ENCODE results near the gene CYP11A1.
A peak's percentile ranks its signal among the peaks of the same experiment; 100 is the strongest.

Gene CYP11A1

DNA sequence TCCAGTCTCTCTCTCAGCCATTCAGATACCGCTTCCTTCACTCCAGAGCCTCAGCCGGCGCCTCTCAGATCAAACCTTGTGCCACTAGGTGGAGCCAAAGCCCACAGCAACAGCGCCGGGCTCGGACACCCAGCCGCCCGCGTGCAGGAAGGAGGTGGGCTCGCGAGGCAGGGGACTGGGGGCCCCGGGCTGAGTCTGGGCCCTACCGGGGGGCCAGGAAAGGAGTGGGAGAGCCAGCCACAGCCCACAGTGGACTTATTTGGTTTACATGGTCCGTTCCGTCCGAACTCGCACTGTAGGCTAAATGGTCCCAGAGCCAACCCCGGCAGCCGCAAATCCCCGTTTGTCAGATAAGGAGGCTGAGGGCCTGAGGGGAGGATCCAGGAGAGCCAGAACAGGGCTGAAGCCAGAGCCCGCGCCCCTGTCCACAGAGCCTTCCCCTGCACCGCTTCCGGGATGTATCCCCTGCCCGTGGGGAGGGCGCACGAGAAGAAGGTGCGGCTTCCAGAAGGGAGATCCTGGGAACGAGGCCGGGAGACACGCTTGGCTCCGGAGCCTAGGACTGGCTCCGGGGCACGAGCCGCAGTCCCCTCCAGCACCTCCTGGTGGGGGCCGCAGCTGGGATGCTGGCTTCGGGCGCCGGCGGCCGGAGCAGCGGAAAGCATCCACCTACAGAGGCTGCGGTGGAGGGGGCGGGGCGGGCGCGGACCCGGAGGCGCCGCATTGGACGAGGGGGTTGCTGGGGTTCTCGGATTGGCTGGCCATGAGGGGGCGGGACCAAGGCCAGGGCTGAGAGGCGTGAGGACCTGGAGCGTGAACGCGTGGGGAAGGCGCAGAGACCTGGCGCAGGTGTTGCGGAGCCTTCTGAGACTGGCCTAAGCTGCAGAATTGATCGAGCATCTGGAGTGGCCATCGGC is 6.5 kb upstream of the CYP11A1 start:
- TF ChIP-seq, protein P1, sequence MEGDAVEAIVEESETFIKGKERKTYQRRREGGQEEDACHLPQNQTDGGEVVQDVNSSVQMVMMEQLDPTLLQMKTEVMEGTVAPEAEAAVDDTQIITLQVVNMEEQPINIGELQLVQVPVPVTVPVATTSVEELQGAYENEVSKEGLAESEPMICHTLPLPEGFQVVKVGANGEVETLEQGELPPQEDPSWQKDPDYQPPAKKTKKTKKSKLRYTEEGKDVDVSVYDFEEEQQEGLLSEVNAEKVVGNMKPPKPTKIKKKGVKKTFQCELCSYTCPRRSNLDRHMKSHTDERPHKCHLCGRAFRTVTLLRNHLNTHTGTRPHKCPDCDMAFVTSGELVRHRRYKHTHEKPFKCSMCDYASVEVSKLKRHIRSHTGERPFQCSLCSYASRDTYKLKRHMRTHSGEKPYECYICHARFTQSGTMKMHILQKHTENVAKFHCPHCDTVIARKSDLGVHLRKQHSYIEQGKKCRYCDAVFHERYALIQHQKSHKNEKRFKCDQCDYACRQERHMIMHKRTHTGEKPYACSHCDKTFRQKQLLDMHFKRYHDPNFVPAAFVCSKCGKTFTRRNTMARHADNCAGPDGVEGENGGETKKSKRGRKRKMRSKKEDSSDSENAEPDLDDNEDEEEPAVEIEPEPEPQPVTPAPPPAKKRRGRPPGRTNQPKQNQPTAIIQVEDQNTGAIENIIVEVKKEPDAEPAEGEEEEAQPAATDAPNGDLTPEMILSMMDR (conservative IDR thresholded peaks at IDR 0.05; ENCODE audit: low read depth, low read length), result peak; percentile 82
- no peak for DNase-seq (ENCODE audit: low read depth)
- peak overlapping the region; percentile 55 for H3K4me3 ChIP-seq (ENCODE audit: low read length)

DNA sequence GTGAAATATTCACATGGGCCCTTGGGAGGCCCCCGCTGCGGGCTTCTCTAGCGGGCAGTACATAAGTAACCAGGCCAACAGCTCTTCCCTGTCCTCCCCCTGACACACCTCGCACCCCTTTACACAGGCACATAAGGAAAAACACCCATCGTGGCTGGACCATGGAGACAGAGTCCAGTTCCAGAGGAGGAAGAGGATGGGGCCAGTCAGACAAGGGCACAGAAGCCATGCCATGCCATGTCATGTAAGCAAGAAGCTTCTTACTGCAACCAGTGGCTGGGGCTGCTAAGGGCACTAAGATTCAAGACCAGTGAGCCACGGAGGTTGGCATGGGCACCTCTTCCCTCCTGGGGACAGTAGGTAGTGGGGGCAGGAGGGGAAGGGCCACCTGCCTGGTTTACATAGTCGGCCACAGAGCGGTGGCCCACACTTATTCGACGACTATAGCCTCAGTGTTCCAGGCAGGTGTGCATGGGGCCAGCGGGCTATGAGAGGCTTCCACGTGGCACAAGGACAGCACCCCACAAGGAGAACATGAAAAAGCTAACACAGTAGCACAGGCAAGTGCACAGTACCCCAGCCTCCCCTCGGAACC is 5.7 kb upstream of the CYP11A1 start:
- DNase-seq (ENCODE audit: low read depth), result no peak
- TF ChIP-seq, protein P1 (conservative IDR thresholded peaks at IDR 0.05; ENCODE audit: low read depth, low read length), result no peak
- no peak overlapping the region for H3K4me3 ChIP-seq (ENCODE audit: low read length)

- no peak overlapping the region for H3K4me3 ChIP-seq (ENCODE audit: low read length)
- DNase-seq (ENCODE audit: low read depth), result no peak
- TF ChIP-seq, protein P1 (conservative IDR thresholded peaks at IDR 0.05; ENCODE audit: low read depth, low read length), result no peak
Measured at GRCh38 chr15:74370471-74370870, 3.0 kb upstream of the CYP11A1 start.

- no peak for DNase-seq (ENCODE audit: low read depth)
- TF ChIP-seq, protein P1 (conservative IDR thresholded peaks at IDR 0.05; ENCODE audit: low read depth, low read length), result no peak
- H3K4me3 ChIP-seq (ENCODE audit: low read length), result no peak overlapping the region
Measured at GRCh38 chr15:74369756-74370155, 2.3 kb upstream of the CYP11A1 start.

DNA sequence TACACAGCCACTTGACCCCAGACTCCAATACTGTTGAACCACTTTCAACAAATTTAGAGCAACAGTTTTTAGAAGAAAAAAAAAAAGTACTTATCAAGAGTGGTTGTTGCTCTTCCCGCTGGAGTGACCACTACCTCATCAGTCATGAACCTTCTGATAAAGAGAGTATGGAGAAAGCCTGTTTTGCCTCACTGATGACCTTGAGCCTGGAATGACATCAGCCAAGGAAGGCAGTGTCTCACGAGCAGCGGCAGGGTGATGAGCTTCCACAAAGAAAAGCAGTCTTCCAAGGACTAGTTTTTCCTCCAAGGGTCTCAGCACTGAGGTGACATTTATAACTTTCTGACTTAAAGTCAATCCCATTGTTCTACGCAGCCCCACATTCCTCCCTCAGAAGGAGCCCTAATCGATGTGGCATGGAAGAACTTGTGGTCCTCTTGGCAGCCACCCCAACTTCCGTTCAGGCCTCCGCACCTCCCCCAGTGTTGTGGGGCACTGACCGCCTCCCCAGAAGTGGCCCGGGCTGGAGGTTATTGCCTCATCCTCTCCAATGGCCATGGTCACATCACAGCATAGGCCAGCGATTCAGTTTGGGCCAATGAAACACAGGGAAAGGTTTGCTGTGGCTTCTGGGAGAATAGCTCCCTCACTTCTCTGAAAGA is 1.8 kb upstream of the CYP11A1 start:
- DNase-seq (ENCODE audit: low read depth), result no peak
- H3K4me3 ChIP-seq (ENCODE audit: low read length), result no peak overlapping the region
- TF ChIP-seq, protein P1 (conservative IDR thresholded peaks at IDR 0.05; ENCODE audit: low read depth, low read length), result no peak

DNA sequence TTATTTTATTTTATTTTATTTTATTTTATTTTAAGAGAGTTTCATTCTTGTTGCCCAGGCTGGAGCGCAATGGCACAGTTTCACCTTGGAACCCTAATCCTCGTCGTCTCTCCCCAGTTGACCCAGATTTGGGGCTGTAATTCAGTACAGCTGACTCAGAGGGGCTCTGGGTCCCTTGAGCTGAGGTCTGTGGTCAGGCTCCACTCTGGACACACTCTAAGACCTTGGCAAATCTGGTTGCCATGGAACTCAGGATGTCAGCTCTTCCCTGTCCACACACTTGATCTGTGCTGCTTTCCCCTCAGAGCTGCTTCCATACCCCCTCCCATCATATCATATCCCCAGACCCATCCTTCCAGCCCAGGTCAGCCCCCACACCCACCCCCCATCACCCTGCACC is 675 bp upstream of the CYP11A1 start:
- DNase-seq (ENCODE audit: low read depth), result no peak
- TF ChIP-seq, protein P1 (conservative IDR thresholded peaks at IDR 0.05; ENCODE audit: low read depth, low read length), result no peak
- no peak overlapping the region for H3K4me3 ChIP-seq (ENCODE audit: low read length)
